HuH-7.5 (cell line): ENCODE data around the gene PADI6.

Experiments
- DNase-seq: peaks from one replicate; pipeline ENCODE4 v3.0.0; 2011; ENCODE audit warnings: low spot score

Gene PADI6

DNA sequence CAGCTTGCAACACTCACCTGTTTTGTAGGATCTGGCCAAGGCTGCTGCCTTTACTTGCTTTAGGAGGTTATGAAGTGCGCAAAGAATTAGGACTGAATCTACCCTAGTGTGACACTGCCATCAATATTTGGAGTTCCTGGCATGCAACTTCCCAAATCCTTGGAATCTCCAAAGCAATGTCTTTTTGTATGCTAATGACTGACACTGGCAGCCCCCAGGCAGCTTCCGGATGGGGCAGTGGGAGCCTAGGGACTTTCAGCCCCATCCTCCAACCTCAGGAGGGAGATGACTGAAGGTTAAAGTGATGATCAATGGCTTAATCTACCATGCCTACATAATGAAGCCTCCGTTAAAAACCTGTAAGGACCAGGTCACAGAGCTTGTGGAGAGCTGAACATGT is 62.0 kb downstream of the PADI6 start:
- DNase-seq = no peak

DNA sequence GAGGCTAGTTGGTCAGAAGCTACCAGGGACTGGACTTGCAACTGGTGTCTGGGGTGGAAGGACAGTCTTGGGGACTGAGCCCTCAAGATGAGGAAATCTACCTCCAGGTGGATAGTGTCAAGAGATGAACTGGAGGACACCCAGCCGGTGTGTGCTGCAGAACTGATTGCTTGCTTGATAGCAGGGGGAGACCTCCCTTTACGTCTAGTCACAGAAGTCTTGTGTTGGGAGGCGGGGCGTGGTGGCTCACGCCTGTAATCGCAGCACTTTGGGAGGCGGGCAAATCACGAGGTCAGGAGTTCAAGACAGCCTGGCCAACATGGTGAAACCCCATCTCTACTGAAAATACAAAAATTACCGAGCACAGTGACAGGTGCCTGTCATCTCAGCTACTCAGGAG is 62.6 kb downstream of the PADI6 start:
- DNase-seq = no peak

GRCh38 chr1:17436380-17437174 is 64.6 kb downstream of the PADI6 start:
- DNase-seq = no peak

- DNase-seq = no peak
Measured at GRCh38 chr1:17437260-17437579, 65.2 kb downstream of the PADI6 start.

DNA sequence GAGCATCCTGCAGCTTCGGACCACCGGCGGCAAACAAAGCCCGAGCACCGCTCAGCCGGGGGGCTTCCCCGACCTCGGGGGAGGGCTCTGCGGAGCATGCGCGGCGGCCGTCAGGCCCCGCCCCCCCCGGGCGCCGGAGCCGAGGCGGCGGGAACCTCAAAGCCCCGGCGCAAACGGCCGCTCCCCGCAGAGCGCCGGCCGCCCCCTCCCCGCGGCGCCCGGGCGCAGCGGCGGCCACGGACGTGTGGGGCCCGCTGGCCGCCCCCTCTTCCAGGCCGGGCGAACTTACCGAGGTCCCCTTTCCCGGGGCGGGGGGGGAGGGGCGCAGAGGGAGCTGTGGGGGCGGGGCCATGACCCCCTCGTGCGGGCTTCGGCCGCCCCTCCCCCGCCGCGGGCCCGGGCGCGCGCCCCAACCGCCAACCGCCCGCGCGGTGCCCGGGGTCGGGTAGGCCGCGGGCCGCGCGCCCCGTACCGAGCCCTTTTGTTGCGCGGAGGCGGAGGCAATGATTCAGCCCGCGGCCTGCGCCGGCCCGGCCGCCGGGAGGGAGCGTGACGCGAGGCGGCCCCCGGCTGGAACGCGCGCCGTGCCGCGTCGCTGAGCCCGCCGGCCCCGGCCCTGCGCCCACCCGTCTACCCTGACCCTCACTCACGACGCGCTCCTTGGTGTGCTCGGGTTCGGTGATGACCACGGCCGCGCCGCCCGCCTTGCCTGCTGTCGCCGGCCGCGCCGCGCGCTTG is 65.8 kb downstream of the PADI6 start:
- peak; percentile 82 for DNase-seq

DNA sequence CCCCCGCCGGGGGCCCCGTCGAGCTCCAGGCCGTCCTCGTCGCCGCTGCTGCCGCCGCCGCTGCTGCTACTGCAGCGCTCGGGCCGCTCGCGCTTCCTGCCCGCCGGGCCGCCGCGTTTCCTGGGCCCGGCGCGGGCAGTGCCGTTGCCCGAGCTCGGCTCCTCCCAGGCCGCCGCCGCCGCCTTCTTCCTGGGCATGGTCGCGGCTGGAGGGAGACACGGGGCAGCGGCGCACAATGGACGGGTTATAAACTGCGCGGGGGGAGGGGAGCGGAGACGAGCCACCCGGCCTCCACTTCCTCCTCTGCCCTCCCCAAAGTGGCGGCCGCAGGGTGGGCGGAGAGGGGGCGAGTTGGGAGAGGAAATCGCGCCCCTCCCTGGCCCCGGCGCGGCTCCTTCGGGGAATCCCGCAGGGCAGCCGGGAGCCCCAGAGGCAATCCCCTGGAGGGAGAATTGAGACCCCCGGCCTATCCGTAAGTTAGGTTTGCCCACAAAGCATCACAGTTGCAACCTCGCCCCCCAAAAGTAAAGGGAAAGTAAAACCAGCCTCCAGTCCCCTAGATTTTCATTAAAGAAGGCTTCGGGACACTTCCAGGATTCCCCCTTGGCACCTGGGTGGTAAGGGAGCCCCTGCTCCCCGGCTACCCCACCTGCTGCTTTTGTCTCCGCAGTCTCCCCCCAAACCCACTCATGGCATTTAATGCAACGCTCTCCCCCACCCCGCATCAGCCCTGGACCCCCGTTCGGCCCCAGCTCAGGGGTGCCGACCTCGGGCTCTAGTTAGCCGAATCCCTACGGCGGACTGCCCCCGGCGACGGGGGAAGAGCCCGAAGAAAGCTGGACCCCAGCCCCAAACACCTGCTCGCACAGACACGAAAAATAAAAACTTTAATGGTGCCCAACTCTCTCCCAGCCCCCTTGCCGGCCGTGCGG is 66.6 kb downstream of the PADI6 start:
- DNase-seq = peak; percentile 65

GRCh38 chr1:17439250-17440073 is 67.5 kb downstream of the PADI6 start, which contains the start of gene RCC2:
TSS of gene RCC2 (minus strand) at chr1:17439677. CDS start at chr1:17438514, 1,163 bp downstream.
- DNase-seq = peak; percentile 77

DNA sequence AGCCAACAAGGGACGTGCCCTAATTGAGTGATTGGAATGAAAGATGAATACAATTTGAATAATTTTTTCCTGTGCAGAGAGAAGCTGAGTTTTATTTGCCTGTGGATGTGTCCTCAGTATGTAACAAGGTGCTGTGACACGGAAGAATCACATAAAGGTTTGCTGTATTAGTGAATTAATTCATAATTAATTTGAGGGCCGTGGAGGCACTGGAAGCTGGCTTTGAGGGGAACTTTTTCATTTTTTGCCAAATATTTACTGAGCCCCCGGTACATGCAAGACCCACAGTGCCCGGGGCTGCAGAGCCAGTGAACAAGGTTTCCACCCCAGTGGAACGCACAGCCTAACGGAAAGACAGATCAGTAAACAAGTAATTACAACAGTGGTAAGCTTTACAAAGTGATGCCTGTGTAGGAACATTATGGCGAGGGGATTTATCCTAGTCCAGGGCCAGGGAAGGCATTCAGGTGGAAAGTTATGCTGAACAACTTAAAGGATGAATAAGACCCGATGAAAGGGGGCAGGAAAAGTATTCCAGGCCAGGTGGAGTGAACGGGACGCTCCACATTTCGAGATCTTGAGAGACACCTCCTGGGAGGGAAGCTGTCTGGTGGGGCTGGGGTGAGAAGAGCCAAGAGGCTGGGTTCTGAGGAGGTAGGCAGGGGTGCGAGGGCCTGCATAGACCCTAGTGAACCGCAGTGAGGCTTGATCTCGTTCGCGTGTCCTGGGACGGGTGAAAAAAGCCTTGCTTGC is 68.3 kb downstream of the PADI6 start:
- DNase-seq = no peak

- no peak for DNase-seq
Measured at GRCh38 chr1:17440827-17441168, 68.8 kb downstream of the PADI6 start.

GRCh38 chr1:17441265-17441992 is 69.4 kb downstream of the PADI6 start:
- DNase-seq = no peak

GRCh38 chr1:17441993-17442357 is 70.0 kb downstream of the PADI6 start:
- no peak for DNase-seq

DNA sequence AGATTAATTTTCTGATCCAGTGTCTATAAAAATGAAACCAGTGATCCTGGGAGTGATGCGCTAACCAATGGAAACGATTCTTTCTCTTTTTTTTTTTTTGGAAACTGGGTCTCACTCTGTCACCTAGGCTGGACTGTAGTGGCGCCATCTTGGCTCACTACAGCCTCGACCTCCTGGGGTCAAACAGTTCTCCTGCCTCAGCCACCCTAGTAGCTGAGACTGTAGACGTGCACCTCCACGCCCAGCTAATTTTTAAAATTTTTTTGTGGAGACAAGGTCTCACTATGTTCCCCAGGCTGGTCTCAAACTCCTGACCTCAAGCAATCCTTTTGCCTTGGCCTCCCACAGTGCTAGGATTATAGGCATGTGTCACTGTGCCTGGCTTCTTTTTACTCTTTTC is 70.8 kb downstream of the PADI6 start:
- DNase-seq = no peak

DNA sequence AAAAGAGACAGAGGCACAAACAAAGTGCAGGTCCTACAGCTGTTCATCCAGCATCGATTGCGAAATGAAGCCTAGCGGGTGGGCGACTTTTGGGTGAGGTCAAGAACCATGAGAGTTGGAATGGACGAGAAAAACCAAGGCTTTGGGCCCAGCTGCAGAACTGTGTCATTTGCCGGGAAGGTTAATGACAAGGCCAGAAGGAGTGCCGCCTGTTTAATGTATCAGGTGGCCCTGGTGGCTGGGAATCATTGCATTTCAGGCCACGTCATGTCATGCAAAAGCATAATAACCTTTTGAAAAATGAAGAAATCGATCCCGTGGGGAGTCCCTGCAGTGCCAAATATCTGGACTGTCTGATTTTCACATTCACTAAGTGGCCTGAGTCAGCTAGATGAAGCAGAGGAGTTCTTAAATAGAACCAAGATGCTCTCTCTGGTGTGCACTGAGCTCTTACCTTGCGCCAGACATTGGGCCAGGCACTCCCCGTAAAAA is 75.6 kb downstream of the PADI6 start:
- no peak for DNase-seq
